GM18868 (cell line): ENCODE measurements around the gene PAPPA2.
A peak's percentile ranks its signal among the peaks of the same experiment; 100 is the strongest.

ENCODE experiments used
- ATAC-seq: cut with Tn5 transposase; IDR thresholded peaks from one replicate; pipeline ENCODE4 v1.9.1; 2021; ENCODE audit warnings: mild to moderate bottlenecking, moderate library complexity; ENCODE audit not compliant: unreplicated experiment

PAPPA2 gene

DNA sequence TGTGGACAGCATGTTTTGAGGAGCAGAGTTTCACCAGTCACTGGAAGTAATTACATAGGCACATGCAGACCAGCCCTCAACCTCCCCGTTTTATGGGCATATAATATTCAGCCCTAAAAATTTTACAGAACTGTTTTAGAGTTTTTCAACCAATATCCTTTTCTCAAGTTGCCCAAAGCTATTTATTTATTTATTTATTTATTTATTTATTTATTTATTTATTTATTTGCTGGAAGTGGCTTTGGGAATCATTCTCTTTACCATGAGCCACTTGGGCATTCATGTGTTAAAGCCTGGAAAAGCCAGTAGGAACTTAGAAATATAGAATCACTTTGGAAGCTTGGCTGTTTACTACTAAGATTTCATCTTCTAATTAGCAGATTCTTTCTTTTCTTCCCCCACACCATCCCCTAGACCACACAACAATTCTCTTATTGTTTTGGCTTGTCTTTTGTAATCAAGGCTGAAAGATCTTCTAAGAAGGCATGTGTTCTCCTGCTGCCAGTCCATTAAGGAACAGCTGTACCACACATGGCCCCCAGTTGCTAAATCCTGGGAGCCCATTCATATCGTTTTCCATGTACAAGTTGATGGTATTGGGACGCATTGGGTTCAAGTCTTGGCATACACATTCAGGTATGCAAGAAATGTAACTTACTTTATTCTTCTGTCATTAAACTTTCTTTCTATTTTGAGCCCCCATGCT is 220.0 kb downstream of the PAPPA2 start:
- ATAC-seq = no peak

DNA sequence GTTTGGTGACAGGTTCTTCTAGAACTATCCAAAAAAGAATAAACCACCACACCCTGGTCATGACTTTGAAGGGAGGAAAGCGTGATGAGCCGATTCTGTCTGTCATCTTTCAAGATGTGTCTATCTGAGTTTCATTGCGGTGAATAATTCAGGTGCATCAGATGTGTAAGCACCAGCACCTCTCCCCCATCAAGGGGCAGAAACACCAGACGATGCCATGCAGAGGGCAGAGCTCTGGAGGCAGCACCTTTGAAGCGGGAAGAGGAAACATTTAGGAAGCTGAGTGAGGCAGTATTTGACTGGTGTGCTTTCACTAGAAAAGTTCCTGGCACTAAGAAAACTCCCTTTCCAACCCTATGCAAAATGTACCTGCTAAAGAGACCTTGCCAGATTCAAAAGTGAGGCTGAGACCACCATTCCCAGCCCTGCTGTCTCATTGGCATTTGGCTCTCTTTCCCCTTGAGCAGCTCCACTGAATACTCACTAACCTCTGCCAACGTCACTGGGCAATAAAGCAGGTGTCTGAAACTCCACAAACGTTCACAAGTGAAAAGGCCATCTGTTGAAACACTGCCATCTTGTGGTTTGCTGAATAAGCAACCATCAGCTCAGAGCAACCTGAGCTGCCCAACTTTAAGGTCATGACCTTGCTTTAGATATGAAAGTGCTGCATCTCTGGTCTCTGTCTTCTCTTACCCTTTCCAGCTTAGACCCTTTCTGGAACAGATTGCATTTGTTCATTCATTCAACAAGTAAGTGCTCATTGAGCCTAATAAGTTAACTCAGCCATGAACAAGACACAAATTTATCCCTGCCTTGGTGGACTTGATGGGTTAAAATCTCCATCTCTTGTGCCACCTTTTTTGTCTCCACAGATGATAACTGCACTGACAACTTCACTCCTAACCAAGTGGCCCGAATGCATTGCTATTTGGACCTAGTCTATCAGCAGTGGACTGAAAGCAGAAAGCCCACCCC is 228.6 kb downstream of the PAPPA2 start:
- ATAC-seq = peak; percentile 93

DNA sequence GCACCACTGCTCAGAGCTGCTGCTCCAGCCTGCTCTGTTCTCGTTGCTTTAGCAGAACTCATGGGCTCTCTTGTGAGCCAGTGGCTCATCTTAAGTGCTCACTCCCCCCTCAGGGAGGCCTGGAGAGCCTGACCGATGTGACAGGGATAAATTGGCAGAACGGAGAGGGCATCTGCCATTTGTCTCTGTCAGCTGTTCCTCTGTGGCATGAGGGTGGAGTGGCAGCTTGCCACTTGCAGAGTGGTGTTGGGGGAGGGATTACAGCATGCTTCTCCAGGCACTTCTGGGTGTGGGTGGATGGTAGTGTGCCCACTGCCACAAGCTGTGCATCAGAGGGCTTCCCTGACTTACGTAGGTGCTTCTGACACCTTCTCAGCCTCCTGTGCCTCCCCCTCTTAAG is 229.5 kb downstream of the PAPPA2 start:
- no peak for ATAC-seq

DNA sequence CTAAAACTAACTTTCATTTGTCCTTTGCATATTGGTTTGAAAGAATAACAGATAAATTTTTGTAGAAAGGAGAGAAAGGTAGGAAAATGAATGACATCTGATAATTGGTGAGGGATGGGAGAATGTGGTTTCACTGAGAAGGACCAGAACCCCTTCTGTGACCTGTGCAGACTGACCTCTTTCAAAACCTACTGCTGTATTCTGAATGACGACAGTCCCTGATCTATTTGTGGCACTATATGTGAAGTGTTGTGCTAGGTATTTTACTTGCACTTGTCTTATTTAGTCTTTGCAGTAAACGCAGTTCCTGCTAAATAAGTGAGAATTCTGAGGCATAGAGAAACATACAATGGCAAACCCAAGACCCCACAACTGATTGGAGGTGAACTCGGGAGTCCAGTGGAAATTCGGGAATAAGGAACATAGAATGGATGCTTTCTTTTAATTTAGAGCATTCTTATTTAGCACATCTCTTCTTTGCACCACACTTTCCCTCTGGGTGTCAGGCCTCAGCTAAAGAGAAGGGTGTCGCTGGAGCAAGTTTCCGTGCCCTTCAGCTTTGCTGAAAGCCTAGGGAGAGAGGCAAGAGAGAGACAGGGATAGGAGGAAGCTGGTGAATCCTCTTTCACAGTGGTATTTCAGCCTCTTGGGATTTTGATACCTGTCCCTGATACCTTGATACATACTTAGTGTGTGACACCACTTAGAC is 230.2 kb downstream of the PAPPA2 start:
- ATAC-seq = no peak

DNA sequence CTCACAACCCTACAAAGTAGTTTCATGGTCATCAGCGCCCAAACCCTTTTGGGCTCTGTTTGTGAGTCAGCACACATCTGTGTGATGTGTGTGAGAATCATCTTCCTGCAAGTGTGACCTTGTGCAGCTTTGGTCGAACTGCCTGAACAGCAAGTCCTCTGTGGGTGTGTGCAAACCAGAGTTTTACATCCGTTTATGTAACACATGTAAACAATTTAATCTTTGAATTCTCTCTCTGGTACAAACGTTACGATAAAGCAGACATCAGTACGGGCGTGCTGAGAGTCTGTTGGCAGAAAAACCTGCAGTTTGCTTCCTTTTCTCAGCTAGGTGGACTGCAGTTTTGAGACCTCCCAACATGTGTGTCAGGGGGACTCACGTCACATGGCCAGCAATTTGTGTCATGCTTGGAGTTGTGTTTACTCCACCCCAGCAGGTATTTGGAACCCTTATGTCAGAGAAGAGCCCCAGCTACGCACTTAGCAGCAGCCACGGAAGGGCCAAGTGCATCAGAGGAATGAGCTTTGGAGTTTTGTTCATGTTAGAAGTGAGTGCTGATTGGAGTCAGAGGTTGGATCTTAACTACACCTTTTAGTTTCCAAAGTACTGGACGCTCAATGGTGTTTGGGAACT is 230.8 kb downstream of the PAPPA2 start:
- no peak for ATAC-seq

DNA sequence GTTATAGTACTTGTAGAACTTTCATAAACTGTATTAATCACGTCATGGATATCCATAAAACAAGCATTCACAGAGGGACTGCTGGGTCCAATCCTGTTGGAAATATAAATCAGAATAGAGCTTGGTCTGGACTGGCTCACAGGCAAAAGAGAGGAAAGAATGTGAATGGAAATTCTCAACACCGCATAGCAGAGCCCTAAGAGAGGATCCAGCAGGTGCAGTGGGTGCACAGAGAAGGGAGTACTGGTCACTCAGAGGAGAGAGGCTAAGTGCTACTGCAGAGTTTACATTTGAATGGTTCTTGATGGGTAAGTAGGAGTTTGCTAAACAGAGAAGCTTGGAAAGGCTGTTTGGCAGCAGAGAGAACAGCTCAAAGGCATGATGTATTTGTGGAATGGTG is 231.7 kb downstream of the PAPPA2 start:
- no peak for ATAC-seq

DNA sequence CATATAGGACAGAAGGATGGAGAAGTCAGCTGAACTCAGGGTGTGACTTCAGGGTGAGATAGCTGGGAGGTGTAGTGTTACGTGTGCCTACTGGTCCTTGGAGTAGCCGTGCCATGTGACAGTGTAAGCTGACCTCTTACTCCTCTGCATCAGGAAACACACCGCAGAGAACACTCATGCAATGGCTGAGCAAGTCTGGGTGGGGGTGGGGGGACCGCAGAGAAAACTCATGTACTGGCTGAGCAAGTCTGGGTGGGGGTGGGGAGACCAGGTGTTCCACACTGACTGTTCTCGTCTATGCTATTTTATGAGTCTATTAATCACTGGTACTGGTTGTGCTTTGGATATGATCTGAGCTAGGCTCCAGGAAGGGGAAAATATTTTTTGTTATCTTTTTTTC is 233.1 kb downstream of the PAPPA2 start:
- no peak for ATAC-seq

DNA sequence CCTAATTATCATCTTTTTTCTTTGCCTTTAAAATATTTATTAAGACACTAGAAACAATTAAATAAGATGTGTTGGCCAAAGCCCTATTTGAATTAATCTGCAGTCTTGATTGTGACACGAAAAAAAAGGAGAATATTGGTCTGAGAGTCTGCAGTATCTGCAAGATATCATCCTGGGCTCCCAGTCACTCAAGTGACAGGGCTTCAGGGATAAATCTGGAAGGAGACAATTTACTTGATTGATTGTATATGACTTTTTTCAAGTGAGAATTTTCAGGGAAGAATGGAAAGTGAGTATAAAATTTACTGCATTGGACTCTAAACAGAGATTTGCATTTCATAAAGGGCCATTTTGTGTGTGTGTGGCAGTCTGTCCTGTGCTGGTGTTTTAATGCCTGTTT is 233.7 kb downstream of the PAPPA2 start:
- no peak for ATAC-seq

DNA sequence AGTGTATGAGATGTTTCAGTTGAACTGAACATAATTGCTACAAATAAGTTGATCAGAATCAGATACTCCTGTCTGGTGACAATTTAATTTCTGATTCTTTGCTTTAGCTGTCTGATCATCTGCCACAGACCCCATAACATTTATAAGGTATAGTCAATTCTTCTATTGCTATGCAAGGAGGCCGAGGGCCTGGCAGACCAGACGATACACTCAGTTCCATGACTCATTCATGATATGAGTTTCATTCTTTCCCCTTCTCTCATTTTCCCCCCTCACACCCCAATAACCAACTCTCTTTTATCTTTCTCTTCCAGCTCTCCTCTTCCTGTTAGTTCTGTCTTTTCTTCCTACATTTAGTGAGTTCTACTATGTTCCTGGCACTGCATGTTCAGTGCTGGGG is 236.8 kb downstream of the PAPPA2 start:
- ATAC-seq = no peak

DNA sequence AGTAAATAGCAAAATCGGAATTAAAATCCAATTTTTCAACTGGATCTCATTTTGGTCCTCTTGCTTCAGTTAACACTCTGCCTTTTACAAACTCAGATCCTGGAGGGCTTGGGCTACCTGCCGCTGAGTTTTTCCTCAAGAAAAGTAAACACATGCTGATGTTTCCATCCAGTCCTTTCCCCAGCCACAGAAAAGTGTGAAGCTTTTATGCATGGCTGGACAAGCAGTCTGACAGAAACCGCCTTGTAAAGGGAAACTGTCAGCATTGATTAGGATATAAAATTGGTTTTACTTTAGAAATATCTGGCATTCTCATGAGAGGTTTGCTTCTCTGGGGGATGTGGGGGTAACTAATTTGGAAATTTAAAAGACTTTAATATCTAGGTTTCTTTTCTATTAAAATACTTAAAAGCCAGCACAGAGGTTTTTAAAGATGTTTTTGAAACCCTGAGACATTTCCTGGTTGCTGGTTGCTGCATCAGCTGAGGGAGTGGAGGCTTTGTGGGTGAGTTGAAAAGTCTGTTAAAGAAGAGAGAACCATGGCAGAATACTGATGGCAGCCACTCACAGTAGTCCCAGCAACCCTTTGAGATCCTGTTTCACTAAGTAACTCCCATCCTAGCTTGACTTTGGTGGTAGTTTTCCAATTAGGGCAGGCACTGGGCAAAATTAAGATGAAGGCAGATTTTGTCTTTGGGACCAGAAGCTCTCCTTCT is 238.3 kb downstream of the PAPPA2 start:
- no peak for ATAC-seq

DNA sequence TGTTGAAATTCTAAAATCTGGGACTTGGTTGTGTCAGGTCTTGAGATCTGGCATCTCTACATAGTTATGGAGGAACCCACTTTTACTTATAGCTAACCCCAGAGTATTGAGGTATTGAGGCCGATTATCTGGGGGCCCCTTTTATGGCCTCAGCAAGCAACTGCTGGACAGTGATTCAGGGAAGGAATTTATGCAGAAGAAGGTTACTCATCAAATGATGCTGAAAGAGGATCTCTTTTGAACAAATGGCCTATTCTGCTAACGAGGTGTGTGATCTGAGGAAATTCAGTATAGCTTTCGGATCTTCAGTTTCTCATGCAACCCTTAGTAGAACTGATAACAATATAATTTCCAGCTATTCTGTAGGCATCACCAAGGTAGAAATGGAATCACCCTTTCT is 239.9 kb downstream of the PAPPA2 start:
- ATAC-seq = no peak

DNA sequence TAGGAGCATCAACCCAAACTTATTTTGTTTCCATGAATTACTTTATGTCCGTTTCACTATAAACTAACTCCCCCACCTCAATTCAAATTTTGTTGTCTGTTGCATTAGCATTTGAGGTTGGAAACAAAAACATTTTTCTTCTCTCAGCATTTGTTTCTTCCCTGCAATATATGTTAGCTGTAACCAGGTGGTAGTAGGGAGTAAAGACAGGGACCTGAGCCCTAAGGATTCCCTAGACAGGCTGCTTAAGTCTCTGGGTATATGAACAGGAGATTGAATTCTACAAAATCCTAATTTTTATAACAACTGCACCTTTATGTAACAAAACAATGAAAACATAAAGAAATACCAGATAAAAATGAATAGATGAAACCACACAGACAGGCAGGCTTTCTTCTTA is 242.6 kb downstream of the PAPPA2 start:
- no peak for ATAC-seq

DNA sequence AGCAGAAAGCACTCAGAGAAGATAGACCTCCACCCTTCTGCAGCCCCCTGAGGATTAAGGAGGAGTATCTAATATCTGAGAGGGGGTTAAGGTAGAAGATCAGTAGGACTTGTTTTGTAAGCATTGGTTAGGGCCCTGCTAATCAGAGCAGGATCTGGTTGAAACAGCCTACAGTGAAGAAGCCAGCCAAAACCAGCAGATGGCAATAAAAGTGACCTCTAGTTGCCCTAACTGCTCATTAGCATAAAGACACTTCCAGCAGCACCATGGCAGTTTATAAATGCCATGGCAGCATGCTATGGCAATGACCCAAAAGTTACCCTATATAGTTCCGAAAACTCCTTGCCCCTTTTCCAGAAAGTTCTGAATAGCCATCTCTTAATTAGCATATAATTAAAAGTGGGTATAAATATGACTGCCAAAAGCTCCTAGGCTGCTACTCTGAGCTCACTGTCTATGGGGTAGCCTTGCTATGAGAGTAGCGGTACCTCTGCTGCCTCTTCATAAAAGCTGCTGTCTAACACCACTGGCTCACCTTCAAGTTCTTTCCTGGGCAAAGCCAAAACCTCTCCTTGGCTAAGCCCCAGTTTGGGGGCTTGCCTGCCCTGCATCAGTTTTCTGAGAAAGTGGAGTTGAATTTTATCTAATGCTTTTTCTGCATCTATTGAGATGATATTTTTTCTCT is 254.2 kb downstream of the PAPPA2 start:
- no peak for ATAC-seq

DNA sequence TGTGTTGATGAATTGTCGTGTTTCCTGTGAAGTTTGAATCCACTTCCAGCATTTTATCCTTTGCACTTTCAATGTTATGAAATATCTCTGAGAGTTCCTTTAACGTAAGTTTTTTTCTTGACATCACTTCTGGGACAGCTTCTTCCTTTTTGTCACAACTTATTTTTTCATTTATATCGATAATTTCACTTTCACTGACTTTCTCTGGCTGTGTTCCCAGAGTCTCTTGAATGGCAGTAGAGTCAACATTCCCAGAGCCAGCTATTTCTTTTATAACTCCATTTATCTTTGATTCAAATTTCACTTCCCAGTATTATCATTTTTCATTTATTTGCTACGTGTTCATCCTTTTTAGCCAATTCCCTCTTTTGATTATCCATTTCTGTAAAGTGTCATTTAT is 256.5 kb downstream of the PAPPA2 start:
- ATAC-seq = no peak

DNA sequence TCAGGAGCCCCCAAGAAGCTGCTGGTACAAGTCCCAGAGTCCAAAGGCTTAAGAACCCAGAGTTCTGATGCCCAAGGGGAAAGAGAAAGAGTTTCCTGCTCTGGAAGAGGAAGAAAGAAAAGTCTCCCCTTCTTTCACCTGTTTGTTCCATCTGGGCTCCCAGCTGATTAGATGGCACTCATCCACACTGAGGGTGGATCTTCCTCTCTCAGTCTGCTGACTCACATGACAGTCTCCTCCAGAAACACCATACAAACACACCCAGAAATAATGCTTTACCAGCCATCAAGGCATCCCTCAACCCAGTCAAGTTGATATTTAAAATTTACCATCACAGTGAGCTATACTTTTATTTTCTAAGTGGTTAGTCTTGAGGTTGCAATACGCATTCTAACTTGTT is 257.9 kb downstream of the PAPPA2 start:
- no peak for ATAC-seq

DNA sequence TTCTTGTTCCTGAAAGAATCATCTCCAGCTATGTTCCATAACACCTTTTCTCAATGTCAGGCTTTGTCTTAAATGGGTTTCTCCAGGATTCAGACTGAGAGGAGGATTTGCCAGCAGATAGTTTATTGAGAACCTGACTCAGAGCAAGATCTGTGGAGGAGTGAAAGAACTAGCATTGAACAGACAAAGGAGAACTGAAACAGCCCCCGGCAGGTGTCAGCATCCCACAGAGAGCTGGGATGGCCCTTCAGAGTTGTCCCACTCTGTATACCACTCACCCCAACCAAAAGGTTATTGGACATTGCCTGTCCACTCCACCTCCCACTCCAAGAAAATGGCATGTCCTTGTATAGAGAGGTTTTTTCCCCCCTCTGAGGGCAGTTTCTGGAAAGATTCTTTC is 270.7 kb downstream of the PAPPA2 start:
- peak; percentile 61 for ATAC-seq

DNA sequence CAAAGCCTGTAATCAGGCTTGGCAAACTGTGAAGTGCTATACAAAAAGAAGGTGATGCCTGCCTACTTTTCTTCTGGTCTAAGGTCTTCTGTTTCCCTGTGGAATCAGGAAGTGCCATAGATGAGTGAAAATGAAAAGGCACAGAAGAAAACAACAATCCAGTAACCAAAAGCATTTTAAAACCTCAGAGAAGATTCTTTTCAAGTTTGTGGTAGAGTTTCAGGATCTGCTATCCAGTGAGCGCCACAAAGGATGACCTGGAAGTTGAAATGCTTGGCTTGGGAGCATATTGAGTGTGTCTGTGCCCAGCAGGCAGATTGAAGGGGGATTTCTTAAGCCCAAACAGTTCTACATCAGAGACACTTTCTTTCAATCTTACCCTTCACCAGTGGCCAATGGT is 272.2 kb downstream of the PAPPA2 start:
- ATAC-seq = no peak

DNA sequence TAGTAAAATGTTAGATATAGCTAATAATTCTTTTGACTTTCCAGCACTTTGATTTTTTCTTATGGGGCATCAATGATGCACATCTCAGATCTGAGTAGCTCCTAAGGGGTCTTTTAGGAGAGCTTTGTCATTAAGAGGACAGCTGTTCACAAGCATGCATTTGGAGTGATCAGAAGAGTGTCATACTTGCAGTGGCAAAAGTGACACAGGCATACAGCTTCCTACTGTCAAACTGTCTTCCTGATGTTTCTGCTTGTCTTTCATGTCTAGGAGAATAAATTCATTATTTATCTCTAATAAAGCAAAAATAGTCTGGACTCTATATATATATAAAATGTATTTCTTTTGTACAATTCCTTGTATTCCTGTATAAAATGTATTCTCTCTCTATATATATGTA is 273.0 kb downstream of the PAPPA2 start:
- ATAC-seq = no peak

DNA sequence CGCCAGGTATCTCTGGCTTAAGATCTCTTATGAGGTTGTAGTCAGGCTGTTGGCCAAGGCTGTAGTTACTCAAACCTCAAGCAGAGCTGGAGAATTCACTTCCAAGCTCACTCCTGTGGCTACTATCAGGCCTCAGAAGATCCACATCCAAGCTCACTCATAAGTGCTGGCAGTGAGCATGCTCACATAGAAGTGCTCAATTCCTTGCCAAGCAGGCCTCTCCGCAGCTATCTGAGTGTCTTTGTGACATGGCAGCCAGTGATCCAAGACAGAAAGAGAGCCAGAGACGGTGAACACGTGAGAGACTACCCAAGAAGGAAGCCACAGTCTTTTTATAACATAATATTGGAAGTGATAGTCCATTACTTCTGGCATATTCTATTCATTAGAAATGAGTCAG is 278.2 kb downstream of the PAPPA2 start:
- ATAC-seq = no peak

DNA sequence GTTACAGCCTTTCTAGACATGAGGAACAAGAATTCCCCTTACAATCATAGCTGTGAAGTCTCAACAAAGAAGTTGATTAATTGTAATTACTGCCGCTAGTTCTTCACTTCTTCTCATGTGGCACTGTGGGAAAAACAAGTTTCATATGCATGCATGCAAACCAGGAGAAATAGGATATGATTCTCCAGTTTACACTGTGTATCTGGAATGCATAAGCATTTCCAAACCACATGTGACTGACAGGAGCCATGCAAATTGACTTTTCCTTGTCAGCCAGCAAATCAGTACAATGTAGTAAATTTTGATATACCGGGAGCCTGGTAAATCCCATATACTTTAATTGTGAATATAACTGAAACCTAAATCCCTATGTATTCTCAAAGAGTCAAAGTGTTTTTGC is 279.3 kb downstream of the PAPPA2 start:
- no peak for ATAC-seq
